Subcutaneous abdominal adipose tissue (tissue), 5 donors: ENCODE data around the gene BLZF1.
"Not testable (repeated sequence)": the region's sequence is repeated elsewhere in the genome, so short reads cannot be mapped to it uniquely, and the experiment has no call there.

Experiments
- H3K27ac ChIP-seq: one replicate; pipeline ENCODE4 v1.7.0; 2013; ENCODE audit warnings: low read depth, mild to moderate bottlenecking, inconsistent platforms, low read length, moderate library complexity
- H3K27me3 ChIP-seq, 5 donors: one replicate each; pipeline ENCODE4 v1.7.0; 2013; ENCODE audit warnings: low read length in 5 of 5, inconsistent platforms in 1 of 5; ENCODE audit not compliant: control insufficient read depth in 5 of 5, insufficient read depth in 4 of 5
- H3K36me3 ChIP-seq, 5 donors: one replicate each; pipeline ENCODE4 v1.7.0; 2013; ENCODE audit warnings: low read length in 5 of 5; ENCODE audit not compliant: control insufficient read depth in 5 of 5, insufficient read depth in 5 of 5
- H3K4me1 ChIP-seq, 5 donors: one replicate each; pipeline ENCODE4 v1.7.0; 2013; ENCODE audit warnings: low read length in 5 of 5, mild to moderate bottlenecking in 3 of 5, moderate library complexity in 1 of 5; ENCODE audit not compliant: control insufficient read depth in 5 of 5, insufficient read depth in 5 of 5
- H3K4me3 ChIP-seq, 5 donors: one replicate each; pipeline ENCODE4 v1.7.0; 2013; ENCODE audit warnings: low read length in 5 of 5, low read depth in 1 of 5
- H3K9ac ChIP-seq, 5 donors: one replicate each; pipeline ENCODE4 v1.7.0; 2013; ENCODE audit warnings: low read length in 5 of 5, mild to moderate bottlenecking in 4 of 5, moderate library complexity in 3 of 5
- H3K9me3 ChIP-seq, 5 donors: one replicate each; pipeline ENCODE4 v1.7.0; 2013; ENCODE audit warnings: low read length in 5 of 5; ENCODE audit not compliant: control insufficient read depth in 5 of 5
- donor health status: healthy.
- donor health status: healthy.
- donor health status: healthy.
- donor health status: healthy.
- donor health status: healthy.

The BLZF1 gene

DNA sequence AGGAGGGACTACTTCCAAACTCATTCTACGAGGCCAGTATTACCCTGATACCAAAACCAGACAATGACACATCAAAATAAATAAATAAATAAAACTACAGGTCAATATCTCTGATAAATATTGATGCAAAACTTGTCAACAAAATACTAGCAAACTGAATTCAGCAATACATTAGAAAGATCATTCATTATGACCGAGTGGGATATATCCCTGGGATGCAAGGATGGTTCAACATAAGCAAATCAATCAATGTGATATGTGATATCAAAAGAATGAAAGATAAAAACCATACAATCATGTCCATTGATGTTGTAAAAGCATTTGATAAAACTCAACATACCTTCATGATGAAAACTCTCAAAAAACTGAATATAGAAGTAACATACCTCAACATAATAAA is 37.1 kb upstream of the BLZF1 start:
- Histone ChIP-seq H3K27ac (no peak overlapping the region), H3K9me3 (peaks cover 0 to 2% (median 0%) of the 10 kb centered on the region in 5 donors), H3K36me3 (no peaks in the 10 kb centered on the region), H3K9ac (no peak overlapping the region), H3K4me3 (no peak overlapping the region), H3K4me1 (peaks cover 0 to 5% (median 0%) of the 10 kb centered on the region in 5 donors), H3K27me3 (no peaks in the 10 kb centered on the region)

DNA sequence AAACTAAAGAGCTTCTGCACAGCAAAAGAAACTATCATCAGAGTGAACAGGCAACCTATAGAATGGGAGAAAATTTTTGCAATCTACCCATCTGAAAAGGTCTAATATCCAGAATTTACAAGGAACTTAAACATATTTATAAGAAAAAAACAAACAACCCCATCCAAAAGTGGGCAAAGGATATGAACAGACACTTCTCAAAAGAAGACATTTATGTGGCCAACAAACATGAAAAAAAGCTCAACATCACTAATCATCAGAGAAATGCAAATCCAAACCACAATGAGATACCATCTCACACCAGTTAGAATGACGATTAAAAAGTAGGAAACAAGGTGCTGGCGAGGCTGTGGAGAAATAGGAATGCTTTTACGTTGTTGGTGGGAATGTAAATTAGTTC is 33.3 kb upstream of the BLZF1 start:
- not testable (repeated sequence) for H3K4me3 ChIP-seq, H3K4me1 ChIP-seq, H3K27ac ChIP-seq, H3K27me3 ChIP-seq, H3K9ac ChIP-seq, H3K9me3 ChIP-seq, H3K36me3 ChIP-seq

DNA sequence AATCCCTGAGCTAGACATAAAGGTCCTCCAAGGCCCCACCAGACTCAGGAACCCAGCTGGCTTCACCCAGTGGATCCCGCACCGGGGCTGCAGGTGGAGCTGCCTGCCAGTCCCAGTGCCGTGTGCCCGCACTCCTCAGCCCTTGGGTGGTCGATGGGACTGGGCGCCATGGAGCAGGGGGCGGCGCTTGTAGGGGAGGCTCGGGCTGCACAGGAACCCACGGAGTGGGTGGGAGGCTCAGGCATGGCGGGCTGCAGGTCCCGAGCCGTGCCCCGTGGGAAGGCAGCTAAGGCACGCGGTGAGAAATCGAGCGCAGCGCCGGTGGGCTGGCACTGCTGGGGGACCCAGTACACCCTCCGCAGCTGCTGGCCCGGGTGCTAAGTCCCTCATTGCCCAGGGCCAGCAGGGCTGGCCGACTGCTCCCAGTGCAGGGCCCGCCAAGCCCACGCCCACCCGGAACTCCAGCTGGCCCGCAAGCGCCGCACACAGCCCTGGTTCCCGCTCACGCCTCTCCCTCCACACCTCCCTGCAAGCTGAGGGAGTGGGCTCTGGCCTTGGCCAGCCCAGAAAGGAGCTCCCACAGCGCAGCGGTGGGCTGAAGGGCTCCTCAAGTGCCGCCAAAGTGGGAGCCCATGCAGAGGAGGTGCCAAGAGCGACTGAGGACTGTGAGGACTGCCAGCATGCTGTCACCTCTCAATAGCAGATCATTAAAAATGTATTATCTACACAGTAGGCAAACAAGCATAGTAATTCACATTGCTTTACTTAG is 30.9 kb upstream of the BLZF1 start:
- not testable (repeated sequence) for H3K36me3 ChIP-seq, H3K27me3 ChIP-seq, H3K9ac ChIP-seq, H3K9me3 ChIP-seq, H3K4me1 ChIP-seq, H3K27ac ChIP-seq, H3K4me3 ChIP-seq

DNA sequence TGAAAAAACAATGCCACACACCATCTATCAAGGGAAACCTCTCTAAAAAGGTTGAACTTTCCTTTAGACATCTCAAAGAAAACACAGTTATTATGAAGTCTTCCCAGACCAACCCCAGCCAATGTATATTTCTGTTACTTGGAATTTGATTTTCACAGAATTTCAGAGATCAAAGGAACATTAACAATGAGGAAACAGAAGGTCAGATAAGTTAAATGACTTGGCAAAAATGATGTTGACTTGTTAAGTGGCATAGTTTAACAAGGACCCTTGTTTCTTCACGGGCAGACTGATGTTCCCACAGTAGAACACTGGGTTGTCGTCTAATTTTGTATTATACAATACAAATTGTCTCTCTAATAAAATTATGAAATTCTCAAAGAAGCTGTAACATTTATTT is 29.4 kb upstream of the BLZF1 start:
- H3K9me3 ChIP-seq = no peaks in the 10 kb centered on the region
- no peaks in the 10 kb centered on the region for H3K27me3 ChIP-seq
- H3K4me1 ChIP-seq = no peaks in the 10 kb centered on the region
- no peak overlapping the region for H3K27ac ChIP-seq
- no peaks in the 10 kb centered on the region for H3K36me3 ChIP-seq
- H3K4me3 ChIP-seq = no peak overlapping the region
- no peak overlapping the region for H3K9ac ChIP-seq

DNA sequence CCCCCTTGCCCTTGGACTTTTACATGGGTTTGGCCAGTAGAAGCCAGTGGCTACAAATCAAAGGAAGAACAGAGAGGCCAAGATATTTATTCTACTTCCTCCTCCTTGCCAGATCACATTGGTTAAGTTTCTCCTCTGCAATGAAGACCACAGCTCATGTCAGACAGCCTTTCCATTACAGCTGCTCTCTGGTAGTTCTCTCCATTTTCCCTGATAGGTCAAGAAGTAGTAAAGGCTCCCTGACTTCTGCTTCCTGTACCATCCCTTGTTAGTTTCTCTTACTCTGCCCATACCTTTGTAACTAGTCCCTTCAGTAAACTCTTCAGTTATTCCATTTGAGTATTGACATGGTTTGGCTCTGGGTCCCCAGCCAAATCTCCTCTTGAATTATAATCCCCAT is 28.2 kb upstream of the BLZF1 start:
- H3K4me3 ChIP-seq = no peak overlapping the region
- H3K27ac ChIP-seq = no peak overlapping the region
- no peaks in the 10 kb centered on the region for H3K27me3 ChIP-seq
- H3K9ac ChIP-seq = no peak overlapping the region
- no peaks in the 10 kb centered on the region for H3K9me3 ChIP-seq
- no peaks in the 10 kb centered on the region for H3K4me1 ChIP-seq
- no peaks in the 10 kb centered on the region for H3K36me3 ChIP-seq

DNA sequence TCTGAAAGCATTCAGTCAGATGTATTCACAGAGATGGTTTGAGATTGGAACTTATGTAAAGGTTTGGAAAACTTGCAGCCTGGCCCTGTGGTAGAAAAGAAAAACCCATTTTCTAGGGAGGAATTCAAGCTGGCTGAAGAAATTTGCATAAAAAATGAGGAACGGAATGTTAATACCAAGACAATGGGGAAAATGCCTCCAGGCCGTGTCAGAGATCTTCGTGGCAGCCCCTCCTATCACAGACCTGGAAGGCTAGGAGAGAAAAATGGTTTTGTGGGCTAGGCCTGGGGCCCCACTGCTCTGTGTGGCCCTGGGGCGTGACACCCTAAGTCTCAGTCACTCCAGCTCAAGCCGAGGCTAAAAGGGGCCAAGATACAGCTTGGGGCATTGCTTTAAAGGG is 27.1 kb upstream of the BLZF1 start:
- Histone ChIP-seq H3K36me3 (no peaks in the 10 kb centered on the region), H3K4me3 (no peak overlapping the region), H3K4me1 (no peaks in the 10 kb centered on the region), H3K9me3 (no peaks in the 10 kb centered on the region), H3K9ac (no peak overlapping the region), H3K27ac (no peak overlapping the region), H3K27me3 (no peaks in the 10 kb centered on the region)

DNA sequence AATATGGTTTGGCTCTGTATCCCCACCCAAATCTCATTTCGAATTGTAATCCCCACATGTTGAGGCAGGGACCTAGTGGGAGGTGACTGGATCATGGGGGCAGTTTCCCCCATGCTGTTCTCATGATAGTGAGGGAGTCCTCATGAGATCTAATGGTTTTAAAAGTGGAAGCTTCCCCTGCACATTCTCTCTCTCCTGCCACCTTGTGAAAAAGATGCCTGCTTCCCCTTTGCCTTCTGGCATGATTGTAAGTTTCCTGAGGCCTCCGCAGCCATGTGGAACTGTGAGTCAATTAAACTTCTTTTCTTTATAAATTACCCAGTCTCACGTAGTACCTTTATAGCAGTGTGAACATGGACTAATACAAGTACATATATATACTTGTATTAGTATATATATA is 25.9 kb upstream of the BLZF1 start:
- H3K27ac ChIP-seq, H3K9ac ChIP-seq, H3K4me3 ChIP-seq, H3K9me3 ChIP-seq, H3K27me3 ChIP-seq, H3K36me3 ChIP-seq, H3K4me1 ChIP-seq: not testable (repeated sequence)

DNA sequence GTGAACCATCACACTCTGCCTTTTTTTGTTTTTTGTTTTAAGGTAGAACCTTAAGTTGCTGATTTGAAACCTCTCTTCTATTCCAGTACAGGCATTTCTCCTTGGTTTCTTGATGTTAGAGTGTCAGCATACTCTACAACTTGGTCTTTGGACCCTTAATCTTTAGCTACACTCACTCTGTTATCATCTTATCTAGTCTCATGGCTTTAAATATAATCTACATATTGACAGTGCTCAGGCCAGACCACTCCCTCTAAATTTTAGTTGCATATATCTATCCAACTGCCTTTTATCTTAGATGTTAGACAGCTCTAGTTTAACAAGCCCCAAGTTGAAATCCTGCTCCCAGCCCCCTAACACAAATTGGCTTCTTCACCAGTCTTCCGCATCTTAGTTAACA is 22.5 kb upstream of the BLZF1 start:
- Histone ChIP-seq H3K9me3 (no peaks in the 10 kb centered on the region), H3K9ac (no peak overlapping the region), H3K27ac (no peak overlapping the region), H3K36me3 (no peaks in the 10 kb centered on the region), H3K4me3 (no peak overlapping the region), H3K27me3 (no peaks in the 10 kb centered on the region), H3K4me1 (no peaks in the 10 kb centered on the region)

DNA sequence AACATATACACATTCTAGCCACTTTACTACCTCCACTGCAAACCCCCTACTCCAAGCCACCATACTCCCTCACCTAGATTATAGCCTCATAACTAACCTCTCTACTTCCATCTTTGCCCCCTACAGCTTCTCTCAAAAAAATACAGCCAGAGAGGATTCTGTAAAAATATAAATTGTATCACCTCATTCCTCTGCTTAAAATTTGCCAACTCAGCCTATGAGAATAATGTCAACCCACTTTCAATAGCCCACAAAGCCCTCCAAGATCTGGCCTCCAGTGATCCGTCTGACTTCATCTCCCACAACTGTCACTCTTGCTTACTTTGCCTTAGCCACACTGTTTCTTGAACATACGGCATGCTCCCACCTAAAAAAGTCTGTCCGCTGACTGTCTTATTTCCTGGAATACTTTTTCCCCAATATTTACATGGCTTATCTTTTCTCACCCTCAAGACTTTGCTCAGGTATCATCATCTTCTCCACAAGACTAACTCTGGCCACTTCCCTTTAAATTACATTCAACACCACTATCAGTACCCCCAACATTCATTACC is 21.9 kb upstream of the BLZF1 start:
- Histone ChIP-seq H3K9ac (no peak overlapping the region), H3K36me3 (no peaks in the 10 kb centered on the region), H3K4me1 (no peaks in the 10 kb centered on the region), H3K27me3 (no peaks in the 10 kb centered on the region), H3K4me3 (no peak overlapping the region), H3K9me3 (no peaks in the 10 kb centered on the region), H3K27ac (no peak overlapping the region)

DNA sequence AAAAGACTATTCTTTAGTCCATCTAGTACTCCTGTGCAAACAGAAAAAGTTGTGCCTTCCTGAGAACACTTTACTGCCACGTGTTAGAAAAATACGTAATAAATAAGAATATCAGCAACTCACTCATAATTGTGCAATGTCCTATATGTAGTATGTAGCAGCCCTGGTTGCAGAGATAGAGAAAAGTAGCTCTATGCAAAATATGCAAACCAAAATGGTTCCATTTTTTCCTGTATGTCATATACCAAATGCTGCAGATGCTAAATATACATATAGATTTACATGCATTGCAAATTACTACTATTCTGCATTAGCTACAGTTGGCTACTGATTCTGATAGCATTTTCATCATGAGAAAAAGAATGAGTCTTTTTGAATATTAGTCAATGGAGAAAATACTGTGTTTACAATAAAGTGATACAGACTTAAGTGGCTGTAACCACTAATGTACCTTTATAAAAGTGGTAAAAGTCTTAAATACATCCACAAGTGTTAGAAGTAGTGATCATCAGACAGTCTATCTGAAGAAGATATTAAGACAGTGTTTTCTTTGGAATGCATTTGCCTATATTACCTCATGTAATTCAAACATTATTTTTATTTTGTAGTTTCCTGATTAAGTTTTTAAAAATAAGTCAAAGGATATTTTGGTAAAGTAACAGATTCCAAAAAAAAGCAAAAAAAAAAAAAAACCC is 20.2 kb upstream of the BLZF1 start:
- Histone ChIP-seq H3K4me3 (no peak overlapping the region), H3K9me3 (no peaks in the 10 kb centered on the region), H3K4me1 (no peaks in the 10 kb centered on the region), H3K27ac (no peak overlapping the region), H3K36me3 (no peaks in the 10 kb centered on the region), H3K27me3 (no peaks in the 10 kb centered on the region), H3K9ac (no peak overlapping the region)
